HepG2 (cell line): ENCODE measurements around the gene RNASE11. TPM values are rescaled to one million over a fixed set of nuclear protein-coding genes. Genes with fewer than 3 reads are reported as not detected.
A peak's percentile ranks its signal among the peaks of the same experiment; 100 is the strongest.

Experiments
- ARID4A ChIP-seq: sonication (generic); formaldehyde crosslinking; IDR thresholded peaks from 2 replicates; pipeline ENCODE4 v1.5.0; 2020; ENCODE audit warnings: mild to moderate bottlenecking, missing genetic modification reagents, borderline replicate concordance
- CEBPG ChIP-seq: IDR thresholded peaks from 2 replicates; pipeline ENCODE4 v1.6.1; 2016
- DBP ChIP-seq: sonication (generic); formaldehyde crosslinking; IDR thresholded peaks from 2 replicates; pipeline ENCODE4 v1.4.0; 2020; ENCODE audit warnings: missing genetic modification reagents; ENCODE audit errors: not compliant biosample characterization
- GPN1 ChIP-seq: sonication (generic); formaldehyde crosslinking; IDR thresholded peaks from 2 replicates; pipeline ENCODE4 v1.5.1; 2020; ENCODE audit warnings: missing genetic modification reagents, borderline replicate concordance
- KDM5B ChIP-seq: sonication (generic); formaldehyde crosslinking; IDR thresholded peaks from 2 replicates; pipeline ENCODE4 v1.4.0; 2020; ENCODE audit warnings: missing genetic modification reagents, mild to moderate bottlenecking, borderline replicate concordance
- NFYC ChIP-seq: IDR thresholded peaks from 2 replicates; pipeline ENCODE4 v1.6.1; 2016; ENCODE audit warnings: missing genetic modification reagents, missing compliant biosample characterization
- SALL1 ChIP-seq: sonication (generic); formaldehyde crosslinking; IDR thresholded peaks from 2 replicates; pipeline ENCODE4 v1.8.0; 2022; ENCODE audit warnings: mild to moderate bottlenecking, missing genetic modification reagents
- TAF15 ChIP-seq: fragments of 200-400 bp; formaldehyde crosslinking; IDR thresholded peaks from one replicate; pipeline ENCODE4 v1.6.1; 2018; ENCODE audit warnings: mild to moderate bottlenecking, low read depth, low read length; ENCODE audit not compliant: poor library complexity, severe bottlenecking
- TIGD3 ChIP-seq: sonication (generic); formaldehyde crosslinking; IDR thresholded peaks from 2 replicates; pipeline ENCODE4 v1.5.1; 2020; ENCODE audit warnings: mild to moderate bottlenecking, missing genetic modification reagents, borderline replicate concordance
- ZBTB38 ChIP-seq: sonication (generic); formaldehyde crosslinking; IDR thresholded peaks from 2 replicates; pipeline ENCODE4 v1.5.1; 2020; ENCODE audit warnings: mild to moderate bottlenecking, missing genetic modification reagents
- ZFAT ChIP-seq: sonication (generic); formaldehyde crosslinking; conservative IDR thresholded peaks from 2 replicates; pipeline ENCODE4 v1.8.1; 2023; ENCODE audit warnings: missing genetic modification reagents, inconsistent platforms
- ZNF160 ChIP-seq: sonication (generic); formaldehyde crosslinking; IDR thresholded peaks from 2 replicates; pipeline ENCODE4 v1.8.0; 2022; ENCODE audit warnings: mild to moderate bottlenecking, inconsistent platforms, missing genetic modification reagents
- ZNF17 ChIP-seq: sonication (generic); formaldehyde crosslinking; IDR thresholded peaks from 2 replicates; pipeline ENCODE4 v1.5.0; 2020; ENCODE audit warnings: mild to moderate bottlenecking, missing genetic modification reagents
- ZNF225 ChIP-seq: sonication (generic); formaldehyde crosslinking; IDR thresholded peaks from 2 replicates; pipeline ENCODE4 v1.4.0; 2020; ENCODE audit warnings: mild to moderate bottlenecking, missing genetic modification reagents
- ZNF484 ChIP-seq: sonication (generic); formaldehyde crosslinking; IDR thresholded peaks from 2 replicates; pipeline ENCODE4 v1.5.1; 2020; ENCODE audit warnings: mild to moderate bottlenecking, low read depth, missing genetic modification reagents, borderline replicate concordance
- ZNF530 ChIP-seq: sonication (generic); formaldehyde crosslinking; IDR thresholded peaks from 2 replicates; pipeline ENCODE4 v1.5.0; 2020; ENCODE audit warnings: low read depth, mild to moderate bottlenecking, missing genetic modification reagents
- ZNF678 ChIP-seq: sonication (generic); formaldehyde crosslinking; IDR thresholded peaks from 2 replicates; pipeline ENCODE4 v1.4.0; 2020; ENCODE audit warnings: mild to moderate bottlenecking, missing genetic modification reagents
- ZNF687 ChIP-seq: sonication (generic); formaldehyde crosslinking; IDR thresholded peaks from 2 replicates; pipeline ENCODE4 v1.5.1; 2020; ENCODE audit warnings: mild to moderate bottlenecking, missing genetic modification reagents, moderate library complexity
- ZNF747 ChIP-seq: sonication (generic); formaldehyde crosslinking; IDR thresholded peaks from 2 replicates; pipeline ENCODE4 v1.8.1; 2023; ENCODE audit warnings: missing genetic modification reagents, mild to moderate bottlenecking, borderline replicate concordance
- ZNF768 ChIP-seq: sonication (generic); formaldehyde crosslinking; IDR thresholded peaks from 2 replicates; pipeline ENCODE4 v1.4.0; 2020; ENCODE audit warnings: missing genetic modification reagents
- polyA plus RNA-seq, 8 experiments: library from polyadenylated mRNA; depleted of rRNA in 3 of 8; stranded (reverse) in 7 of 8; unstranded in 1 of 8; fragments of >200 nt; fragmentation: Illumina TruSeq in 4 of 8; extraction: Trizol in 4 of 8; gene quantifications; 2 replicates each; pipeline versions ENCODE4 v1.2.1 to v1.2.3, GENCODE V29; 2011 to 2016; ENCODE audit warnings: low read depth in 4 of 8, missing spikeins in 1 of 8, mixed read lengths in 1 of 8; ENCODE audit not compliant: insufficient read depth in 1 of 8
- total RNA-seq, 5 experiments: library from RNA; depleted of rRNA; stranded (reverse); fragments of >200 nt; fragmentation: Illumina TruSeq; extraction: Trizol; gene quantifications; 2 replicates each; pipeline ENCODE4 v1.2.3, GENCODE V29; 2016; ENCODE audit warnings: low read depth in 1 of 5

Gene RNASE11
- total and polyA plus RNA-seq, 2 of the 13 experiments (the other 11 are each of a cell fraction or from before 2014, with no cell fraction given) = not detected

GRCh38 chr14:20622816-20623291, 35.1 kb upstream of the RNASE11 start (continued):
- TF ChIP-seq TIGD3 (CRISPR knock-in tag) = no peak
- peak; percentile 28; the same call in 1 of the 2 replicates for TF ChIP-seq ZNF768
- TF ChIP-seq NFYC = no peak
- TF ChIP-seq ZNF160 (CRISPR knock-in tag) = no peak
- TF ChIP-seq KDM5B = no peak
- TF ChIP-seq ZBTB38 (CRISPR knock-in tag) = peak; percentile 85
- TF ChIP-seq DBP = no peak
- no peak for TF ChIP-seq ZNF17 (CRISPR knock-in tag)
- peak; percentile 71; the same call in 1 of the 2 replicates for TF ChIP-seq SALL1
- TF ChIP-seq ARID4A = no peak; the same call in 1 of the 2 replicates
- TF ChIP-seq ZNF225 (CRISPR knock-in tag) = no peak
- TF ChIP-seq TAF15 = no peak
- no peak for TF ChIP-seq GPN1 (CRISPR knock-in tag)
- no peak for TF ChIP-seq ZNF678 (CRISPR knock-in tag)
- no peak for TF ChIP-seq ZNF530
- no peak for TF ChIP-seq ZFAT
- peak; percentile 70 for TF ChIP-seq ZNF687
- no peak for TF ChIP-seq CEBPG (CRISPR knock-in tag)
- TF ChIP-seq ZNF747 (CRISPR knock-in tag) = no peak
- no peak for TF ChIP-seq ZNF484 (CRISPR knock-in tag)
